Endothelial cell of hepatic sinusoid (primary cell): Measurements from ENCODE around the gene TMEM213.

Experiments
- in situ Hi-C: cut with HindIII; loops from 2 replicates; pipeline ENCODE4 v1.10.0; 2017; ENCODE audit warnings: low sequenced_read_pairs

Gene TMEM213

GRCh38 chr7:138797715-138798320, at the start of gene TMEM213, which contains the start of gene ATP6V0A4:
TMEM213 (plus strand) TSS chr7:138797994; CDS start chr7:138798105, 111 bp downstream.
ATP6V0A4 (minus strand) TSS chr7:138798196; CDS start chr7:138771247, 26,949 bp downstream.
- in situ Hi-C loops: no loop called here

- in situ Hi-C loops: no loop called here
Observed at GRCh38 chr7:138748666-138749065, 49.1 kb upstream of the TMEM213 start.

- in situ Hi-C loops: no loop called here
Observed at GRCh38 chr7:138749960-138750359, 47.8 kb upstream of the TMEM213 start.

- in situ Hi-C loops: no loop called here
Observed at GRCh38 chr7:138750473-138750872, 47.3 kb upstream of the TMEM213 start.

GRCh38 chr7:138750901-138751464, 46.8 kb upstream of the TMEM213 start:
- in situ Hi-C loops: no loop called here

GRCh38 chr7:138752518-138753149, 45.2 kb upstream of the TMEM213 start:
- in situ Hi-C loops: no loop called here

- in situ Hi-C loops: no loop called here
Observed at GRCh38 chr7:138753150-138753518, 44.7 kb upstream of the TMEM213 start.

GRCh38 chr7:138753610-138754009, 44.2 kb upstream of the TMEM213 start:
- in situ Hi-C loops: no loop called here

- in situ Hi-C loops: no loop called here
Observed at GRCh38 chr7:138755331-138755747, 42.5 kb upstream of the TMEM213 start.

- in situ Hi-C loops: no loop called here
Observed at GRCh38 chr7:138755842-138756590, 41.8 kb upstream of the TMEM213 start.

- in situ Hi-C loops: no loop called here
Observed at GRCh38 chr7:138756591-138757242, 41.1 kb upstream of the TMEM213 start.

GRCh38 chr7:138768241-138768640, 29.6 kb upstream of the TMEM213 start:
- in situ Hi-C loops: no loop called here

- in situ Hi-C loops: no loop called here
Observed at GRCh38 chr7:138770904-138771303, 26.9 kb upstream of the TMEM213 start.

- in situ Hi-C loops: no loop called here
Observed at GRCh38 chr7:138773176-138773575, 24.6 kb upstream of the TMEM213 start.

GRCh38 chr7:138773817-138774216, 24.0 kb upstream of the TMEM213 start:
- in situ Hi-C loops: no loop called here

- in situ Hi-C loops: no loop called here
Observed at GRCh38 chr7:138776166-138776833, 21.5 kb upstream of the TMEM213 start.

GRCh38 chr7:138781004-138781403, 16.8 kb upstream of the TMEM213 start:
- in situ Hi-C loops: no loop called here

GRCh38 chr7:138784692-138785091, 13.1 kb upstream of the TMEM213 start:
- in situ Hi-C loops: no loop called here

GRCh38 chr7:138785587-138786437, 12.0 kb upstream of the TMEM213 start:
- in situ Hi-C loops: no loop called here
